HG03342 (cell line): ENCODE data around the gene TDP1.

Experiments used
- ATAC-seq: cut with Tn5 transposase; IDR thresholded peaks from one replicate; pipeline ENCODE4 v1.9.1; 2021; ENCODE audit warnings: mild to moderate bottlenecking, moderate library complexity; ENCODE audit not compliant: unreplicated experiment

TDP1 gene

GRCh38 chr14:89936654-89937185 is 19.0 kb upstream of the TDP1 start:
- no peak for ATAC-seq

DNA sequence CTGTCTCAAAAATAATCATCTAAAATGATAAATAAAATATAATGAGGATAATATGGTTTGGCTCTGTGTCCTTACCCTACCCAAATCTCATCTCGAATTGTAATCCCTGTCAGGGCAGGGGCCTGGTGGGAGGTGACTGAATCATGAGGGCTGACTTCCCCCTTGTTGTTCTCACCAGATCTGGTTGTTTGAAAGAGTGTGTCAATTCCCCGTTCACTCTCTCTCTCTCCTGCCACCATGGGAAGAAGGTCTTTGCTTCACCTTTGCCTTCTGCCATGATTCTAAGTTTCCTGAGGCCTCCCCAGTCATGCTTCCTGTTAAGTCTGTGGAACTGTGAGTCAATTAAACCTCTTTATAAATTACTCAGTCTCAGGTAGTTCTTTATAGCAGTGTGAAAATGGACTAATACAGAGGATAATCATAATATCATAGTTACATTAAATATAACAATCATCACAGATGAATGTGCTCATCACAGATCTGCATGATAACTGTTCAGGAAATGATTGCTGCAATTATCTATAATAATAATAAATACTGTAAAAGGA is 13.8 kb upstream of the TDP1 start:
- no peak for ATAC-seq

- no peak for ATAC-seq
Observed at GRCh38 chr14:89947344-89947743, 8.4 kb upstream of the TDP1 start.

GRCh38 chr14:89952576-89952975 is 3.2 kb upstream of the TDP1 start:
- ATAC-seq: no peak

GRCh38 chr14:89953602-89954001 is 2.1 kb upstream of the TDP1 start:
- ATAC-seq: no peak

- peak; percentile 82 for ATAC-seq
Observed at GRCh38 chr14:89954070-89955021, 1.4 kb upstream of the TDP1 start, which contains the start of gene EFCAB11. TSS of gene EFCAB11 (minus strand) at chr14:89954730. CDS start at chr14:89954660, 70 bp downstream.

DNA sequence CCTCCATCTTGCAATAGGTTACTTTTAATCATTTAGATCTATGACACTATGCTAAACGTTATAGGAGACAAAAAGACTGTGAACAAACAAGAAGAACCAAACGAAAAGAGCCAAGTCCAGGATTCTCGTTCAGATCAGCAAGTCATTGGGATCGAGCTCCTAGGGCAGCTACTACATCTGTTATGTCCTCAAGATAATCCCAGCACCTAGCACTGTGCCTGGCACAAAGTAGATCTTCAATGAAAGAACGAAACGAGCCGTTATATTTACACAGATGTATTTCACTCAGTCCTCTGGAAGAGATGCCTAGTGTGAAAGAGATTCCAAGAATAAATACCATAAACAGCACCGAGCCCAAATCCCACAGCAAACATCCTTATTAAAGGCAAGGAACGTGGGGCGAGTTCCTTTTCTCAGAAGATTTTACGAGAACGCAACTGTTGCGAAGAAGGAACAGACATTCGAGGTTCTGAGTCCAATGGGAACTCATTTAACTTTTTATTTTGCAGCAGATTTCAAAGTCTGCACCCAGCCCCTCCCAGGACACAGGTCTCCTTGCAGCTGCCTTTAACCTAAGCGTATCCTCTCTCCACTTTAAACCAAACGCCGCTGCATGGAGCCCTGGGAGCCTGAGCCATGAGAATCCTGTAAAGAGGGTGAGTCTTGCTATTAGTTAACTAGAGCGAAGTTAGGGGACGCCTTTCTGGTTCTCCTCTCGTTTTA is 544 bp upstream of the TDP1 start:
- ATAC-seq: peak; percentile 11

DNA sequence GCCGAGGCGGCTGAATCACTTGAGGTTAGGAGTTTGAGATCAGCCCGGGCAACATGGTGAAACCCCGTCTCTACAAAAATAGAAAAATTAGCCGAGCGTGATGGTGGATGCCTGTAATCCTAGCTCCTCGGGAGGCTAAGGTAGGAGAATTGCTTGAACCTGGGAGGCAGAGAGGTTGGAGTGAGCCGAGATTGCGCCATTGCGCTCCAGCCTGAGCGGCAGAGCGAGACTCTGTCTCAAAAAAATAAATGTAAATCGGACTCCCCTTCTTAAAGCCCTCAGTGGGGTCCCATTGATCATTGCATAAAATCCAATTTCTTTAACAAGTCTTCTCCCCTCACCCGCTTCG is 908 bp downstream of the TDP1 start:
- no peak for ATAC-seq

DNA sequence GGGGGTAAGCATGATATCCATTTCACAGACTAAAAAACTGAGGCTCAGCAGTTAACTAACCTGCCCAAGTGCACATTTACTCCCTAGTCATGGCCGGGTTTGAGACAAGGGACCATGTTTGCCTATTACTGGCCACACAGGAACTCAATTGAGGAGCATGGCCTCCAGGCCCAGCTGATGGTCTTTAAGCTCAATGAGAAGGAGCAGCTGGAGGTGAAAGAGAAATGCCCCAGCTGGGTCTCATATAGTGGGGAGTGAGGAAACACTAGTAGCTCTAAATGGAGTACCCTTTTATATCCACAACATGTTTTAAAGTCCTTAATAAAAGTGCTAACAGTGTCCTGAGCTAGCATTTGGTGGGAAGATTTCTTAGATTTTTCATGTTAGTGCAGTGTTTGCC is 1.6 kb downstream of the TDP1 start:
- no peak for ATAC-seq

DNA sequence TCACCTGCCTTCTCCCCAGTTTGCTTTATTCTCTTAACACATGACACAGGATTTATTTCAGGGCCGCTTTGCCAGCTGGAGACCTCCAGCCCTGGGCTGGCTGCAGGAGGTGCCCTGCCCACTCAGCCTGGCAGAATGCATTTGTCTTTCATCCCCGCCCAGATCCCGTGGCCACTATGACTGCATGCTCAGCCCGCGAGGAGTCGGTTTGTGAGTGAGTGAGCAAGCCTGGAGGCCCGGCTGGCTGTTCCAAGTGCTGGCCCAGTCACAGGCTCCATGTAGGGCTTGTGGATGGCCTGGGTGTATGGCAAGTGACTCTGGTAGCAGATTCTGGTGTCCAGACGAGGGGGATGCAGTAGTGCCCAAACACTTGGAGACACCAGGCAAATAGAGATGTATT is 2.1 kb downstream of the TDP1 start:
- no peak for ATAC-seq

- ATAC-seq: no peak
Observed at GRCh38 chr14:89958966-89959365, 3.2 kb downstream of the TDP1 start.

GRCh38 chr14:89959853-89960445 is 4.2 kb downstream of the TDP1 start:
- ATAC-seq: no peak

DNA sequence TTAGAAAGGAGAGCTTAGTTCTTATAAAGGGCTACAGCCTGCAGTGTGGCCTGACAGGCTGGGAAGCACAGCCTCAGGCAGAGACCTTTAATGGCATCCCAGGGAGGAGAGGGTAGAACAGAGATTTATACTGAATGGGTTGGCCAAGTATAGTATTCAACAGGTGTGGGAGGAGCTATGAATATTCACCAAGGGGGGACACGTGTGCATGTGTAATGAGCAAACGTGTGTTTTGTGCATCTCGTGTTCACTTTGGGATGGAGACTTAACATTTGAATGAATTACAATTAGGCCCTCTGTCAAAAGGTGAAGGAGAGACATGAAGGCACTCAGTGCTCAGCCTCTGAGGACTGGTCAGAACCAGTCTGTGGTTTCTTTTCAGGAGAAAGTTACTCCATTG is 5.2 kb downstream of the TDP1 start:
- ATAC-seq: no peak

- no peak for ATAC-seq
Observed at GRCh38 chr14:89963288-89963978, 7.7 kb downstream of the TDP1 start.

DNA sequence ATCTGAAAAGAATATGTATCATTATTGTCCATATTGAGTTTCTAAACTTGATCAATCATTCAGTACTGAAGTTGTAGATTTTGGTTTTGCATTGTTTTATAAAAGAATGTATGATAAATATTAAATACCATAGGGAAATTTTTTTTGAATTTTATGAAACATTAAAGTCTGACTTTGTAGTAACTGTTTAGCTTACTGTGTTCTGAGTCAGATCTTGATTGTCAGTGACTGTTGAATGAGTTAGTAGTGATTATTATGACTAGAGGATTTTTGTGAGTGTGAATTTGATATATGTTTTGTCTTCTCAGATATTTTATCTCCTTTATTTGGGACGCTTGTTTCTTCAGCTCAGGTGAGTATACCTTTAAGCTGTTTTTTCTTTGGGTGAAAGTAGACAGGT is 10.1 kb downstream of the TDP1 start:
- no peak for ATAC-seq

DNA sequence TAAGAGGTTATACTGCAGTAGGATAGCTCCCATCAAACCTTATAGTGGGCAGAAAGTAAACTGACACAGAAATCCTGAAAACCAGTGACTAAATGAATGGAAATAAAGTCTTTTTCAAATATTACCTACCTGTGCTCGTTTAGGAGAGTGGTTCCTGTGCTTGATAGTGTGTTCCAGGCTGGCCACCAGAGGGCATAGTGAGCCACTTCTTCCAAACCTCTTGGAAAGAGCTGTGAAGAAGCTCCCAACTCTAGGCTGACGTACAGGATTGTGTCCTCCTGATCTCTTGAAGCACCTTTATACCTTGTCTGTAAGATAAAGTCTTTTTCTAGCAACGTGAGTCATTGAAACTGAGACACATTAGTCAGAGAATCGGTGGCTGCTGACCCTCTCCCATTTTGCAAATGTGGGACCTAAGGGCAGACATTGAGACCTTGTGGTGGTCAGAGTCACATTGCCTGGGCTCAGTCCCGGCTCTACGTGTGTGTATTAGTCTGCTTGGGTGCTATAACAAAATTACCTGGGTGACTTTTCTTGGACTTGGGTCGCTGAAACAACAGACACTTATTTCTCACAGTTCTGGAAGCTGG is 17.6 kb downstream of the TDP1 start:
- peak; percentile 59 for ATAC-seq

- no peak for ATAC-seq
Observed at GRCh38 chr14:89977668-89978067, 21.9 kb downstream of the TDP1 start.

DNA sequence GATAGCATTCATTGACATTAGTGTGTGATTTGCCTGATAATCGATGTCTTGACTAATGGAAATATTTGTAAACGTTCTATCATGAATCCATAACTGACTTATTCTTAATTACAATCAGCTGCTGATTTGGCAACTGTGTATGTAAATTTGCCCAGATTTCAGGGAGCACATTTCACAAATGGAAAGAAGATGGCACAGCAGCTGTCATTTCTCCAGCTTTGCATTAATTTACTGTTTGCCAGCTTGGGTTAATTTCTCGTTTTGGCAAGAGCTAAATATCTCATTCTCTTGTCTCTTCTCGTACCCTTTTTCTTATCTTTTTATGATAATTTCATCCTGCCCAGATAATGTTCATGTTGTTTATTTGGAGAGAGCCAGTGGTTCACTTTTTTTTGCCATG is 22.9 kb downstream of the TDP1 start:
- ATAC-seq: no peak

GRCh38 chr14:89983375-89983774 is 27.6 kb downstream of the TDP1 start:
- ATAC-seq: no peak

DNA sequence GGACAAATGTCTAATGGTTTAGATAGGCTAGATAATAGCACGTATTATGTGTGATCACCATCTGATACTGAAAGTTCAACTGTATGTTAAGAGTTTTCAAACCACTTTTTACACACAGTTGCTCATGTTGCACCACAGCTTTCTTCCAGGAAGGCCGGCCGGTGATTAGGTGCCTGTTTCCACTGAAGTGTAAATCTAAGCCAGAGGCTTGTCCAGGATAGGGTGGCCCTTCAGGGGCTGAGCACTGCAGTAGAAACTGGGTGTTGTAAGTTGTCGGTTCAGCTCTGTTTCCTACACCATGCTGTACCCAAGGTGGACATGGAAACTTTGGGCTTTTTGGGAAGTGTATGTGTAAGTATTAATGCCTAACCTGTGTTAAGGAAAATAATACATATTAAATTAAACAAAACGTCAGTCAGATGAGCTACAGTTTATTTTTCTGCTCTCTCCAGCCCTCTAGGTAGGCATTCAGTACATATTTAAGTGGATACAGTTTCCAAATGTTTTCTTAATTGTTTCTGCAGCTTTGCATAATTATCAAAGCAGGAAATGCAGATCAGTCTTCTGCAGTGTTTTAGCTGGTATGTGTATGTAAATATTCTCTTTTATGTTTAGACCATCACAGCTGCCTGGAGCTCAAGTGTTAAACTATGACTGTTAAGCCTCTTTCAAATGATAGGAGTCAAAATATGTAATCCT is 30.9 kb downstream of the TDP1 start:
- ATAC-seq: no peak
